ENCODE data around the gene SNCB. TPM values are rescaled to one million over a fixed set of nuclear protein-coding genes. Genes with fewer than 3 reads are reported as not detected.

SNCB gene
- total and polyA plus RNA-seq, 2 of the 13 experiments (the other 11 are each of a cell fraction or from before 2014, with no cell fraction given) = not detected

DNA sequence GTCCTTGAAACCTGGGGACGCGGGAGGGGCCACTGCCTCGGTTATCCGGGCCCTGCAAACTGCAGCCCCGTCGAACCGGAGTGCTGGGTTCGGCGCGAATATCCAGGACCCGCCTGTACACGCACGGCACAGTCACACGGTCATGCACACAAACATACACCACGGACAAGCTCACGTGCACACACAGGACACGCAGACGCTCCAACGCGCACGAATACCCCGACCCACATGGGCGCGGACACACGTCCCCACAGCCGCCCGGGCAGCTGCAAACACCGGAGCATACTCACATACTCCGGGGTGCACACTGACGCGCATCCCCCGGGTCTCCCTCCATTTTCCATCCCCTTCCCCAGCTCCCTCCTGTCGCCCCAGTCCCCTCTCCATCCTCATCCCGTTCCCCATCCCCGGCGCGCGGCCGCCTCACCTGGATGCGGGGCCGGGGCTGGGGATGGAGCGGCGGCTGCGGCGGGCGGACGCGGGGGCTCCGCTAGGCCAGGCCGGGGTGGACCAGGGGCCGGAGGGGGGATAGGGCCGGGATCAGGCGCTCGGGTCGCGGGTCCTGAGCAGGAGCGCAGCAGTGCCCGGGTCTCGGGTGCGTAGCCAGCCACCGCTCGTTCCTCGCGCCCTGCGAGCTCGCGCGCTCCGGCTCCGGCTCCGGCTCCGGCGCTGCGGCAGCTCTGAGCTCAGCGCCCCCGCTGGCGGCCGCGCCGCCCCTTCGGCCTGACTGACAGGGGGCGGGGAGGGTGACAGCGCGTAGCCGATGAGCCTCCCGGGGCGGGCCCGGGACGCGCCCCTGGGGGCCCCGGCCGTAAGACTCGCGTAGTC is at the start of gene SNCB, which contains the start of gene EIF4E1B (continued):
- TF ChIP-seq SKI (IDR thresholded peaks at IDR 0.05; ENCODE audit: partially characterized antibody) (no peak), RBM39 (IDR thresholded peaks at IDR 0.05; ENCODE audit: low read depth, low read length, poor library complexity, severe bottlenecking) (no peak), ZNF205 (CRISPR knock-in tag; IDR thresholded peaks at IDR 0.05) (no peak), SIX4 (CRISPR knock-in tag; IDR thresholded peaks at IDR 0.05) (no peak), ZNF256 (CRISPR knock-in tag; conservative IDR thresholded peaks at IDR 0.05) (no peak), CC2D1A (CRISPR knock-in tag; IDR thresholded peaks at IDR 0.05) (no peak), YEATS4 (CRISPR knock-in tag; IDR thresholded peaks at IDR 0.05; ENCODE audit: borderline replicate concordance) (no peak), MTF2 (CRISPR knock-in tag; IDR thresholded peaks at IDR 0.05; ENCODE audit: borderline replicate concordance) (no peak)
- TF ChIP-seq, protein P1, sequence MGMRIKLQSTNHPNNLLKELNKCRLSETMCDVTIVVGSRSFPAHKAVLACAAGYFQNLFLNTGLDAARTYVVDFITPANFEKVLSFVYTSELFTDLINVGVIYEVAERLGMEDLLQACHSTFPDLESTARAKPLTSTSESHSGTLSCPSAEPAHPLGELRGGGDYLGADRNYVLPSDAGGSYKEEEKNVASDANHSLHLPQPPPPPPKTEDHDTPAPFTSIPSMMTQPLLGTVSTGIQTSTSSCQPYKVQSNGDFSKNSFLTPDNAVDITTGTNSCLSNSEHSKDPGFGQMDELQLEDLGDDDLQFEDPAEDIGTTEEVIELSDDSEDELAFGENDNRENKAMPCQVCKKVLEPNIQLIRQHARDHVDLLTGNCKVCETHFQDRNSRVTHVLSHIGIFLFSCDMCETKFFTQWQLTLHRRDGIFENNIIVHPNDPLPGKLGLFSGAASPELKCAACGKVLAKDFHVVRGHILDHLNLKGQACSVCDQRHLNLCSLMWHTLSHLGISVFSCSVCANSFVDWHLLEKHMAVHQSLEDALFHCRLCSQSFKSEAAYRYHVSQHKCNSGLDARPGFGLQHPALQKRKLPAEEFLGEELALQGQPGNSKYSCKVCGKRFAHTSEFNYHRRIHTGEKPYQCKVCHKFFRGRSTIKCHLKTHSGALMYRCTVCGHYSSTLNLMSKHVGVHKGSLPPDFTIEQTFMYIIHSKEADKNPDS (CRISPR knock-in tag; IDR thresholded peaks at IDR 0.05) = no peak
- TF ChIP-seq, protein P2, sequence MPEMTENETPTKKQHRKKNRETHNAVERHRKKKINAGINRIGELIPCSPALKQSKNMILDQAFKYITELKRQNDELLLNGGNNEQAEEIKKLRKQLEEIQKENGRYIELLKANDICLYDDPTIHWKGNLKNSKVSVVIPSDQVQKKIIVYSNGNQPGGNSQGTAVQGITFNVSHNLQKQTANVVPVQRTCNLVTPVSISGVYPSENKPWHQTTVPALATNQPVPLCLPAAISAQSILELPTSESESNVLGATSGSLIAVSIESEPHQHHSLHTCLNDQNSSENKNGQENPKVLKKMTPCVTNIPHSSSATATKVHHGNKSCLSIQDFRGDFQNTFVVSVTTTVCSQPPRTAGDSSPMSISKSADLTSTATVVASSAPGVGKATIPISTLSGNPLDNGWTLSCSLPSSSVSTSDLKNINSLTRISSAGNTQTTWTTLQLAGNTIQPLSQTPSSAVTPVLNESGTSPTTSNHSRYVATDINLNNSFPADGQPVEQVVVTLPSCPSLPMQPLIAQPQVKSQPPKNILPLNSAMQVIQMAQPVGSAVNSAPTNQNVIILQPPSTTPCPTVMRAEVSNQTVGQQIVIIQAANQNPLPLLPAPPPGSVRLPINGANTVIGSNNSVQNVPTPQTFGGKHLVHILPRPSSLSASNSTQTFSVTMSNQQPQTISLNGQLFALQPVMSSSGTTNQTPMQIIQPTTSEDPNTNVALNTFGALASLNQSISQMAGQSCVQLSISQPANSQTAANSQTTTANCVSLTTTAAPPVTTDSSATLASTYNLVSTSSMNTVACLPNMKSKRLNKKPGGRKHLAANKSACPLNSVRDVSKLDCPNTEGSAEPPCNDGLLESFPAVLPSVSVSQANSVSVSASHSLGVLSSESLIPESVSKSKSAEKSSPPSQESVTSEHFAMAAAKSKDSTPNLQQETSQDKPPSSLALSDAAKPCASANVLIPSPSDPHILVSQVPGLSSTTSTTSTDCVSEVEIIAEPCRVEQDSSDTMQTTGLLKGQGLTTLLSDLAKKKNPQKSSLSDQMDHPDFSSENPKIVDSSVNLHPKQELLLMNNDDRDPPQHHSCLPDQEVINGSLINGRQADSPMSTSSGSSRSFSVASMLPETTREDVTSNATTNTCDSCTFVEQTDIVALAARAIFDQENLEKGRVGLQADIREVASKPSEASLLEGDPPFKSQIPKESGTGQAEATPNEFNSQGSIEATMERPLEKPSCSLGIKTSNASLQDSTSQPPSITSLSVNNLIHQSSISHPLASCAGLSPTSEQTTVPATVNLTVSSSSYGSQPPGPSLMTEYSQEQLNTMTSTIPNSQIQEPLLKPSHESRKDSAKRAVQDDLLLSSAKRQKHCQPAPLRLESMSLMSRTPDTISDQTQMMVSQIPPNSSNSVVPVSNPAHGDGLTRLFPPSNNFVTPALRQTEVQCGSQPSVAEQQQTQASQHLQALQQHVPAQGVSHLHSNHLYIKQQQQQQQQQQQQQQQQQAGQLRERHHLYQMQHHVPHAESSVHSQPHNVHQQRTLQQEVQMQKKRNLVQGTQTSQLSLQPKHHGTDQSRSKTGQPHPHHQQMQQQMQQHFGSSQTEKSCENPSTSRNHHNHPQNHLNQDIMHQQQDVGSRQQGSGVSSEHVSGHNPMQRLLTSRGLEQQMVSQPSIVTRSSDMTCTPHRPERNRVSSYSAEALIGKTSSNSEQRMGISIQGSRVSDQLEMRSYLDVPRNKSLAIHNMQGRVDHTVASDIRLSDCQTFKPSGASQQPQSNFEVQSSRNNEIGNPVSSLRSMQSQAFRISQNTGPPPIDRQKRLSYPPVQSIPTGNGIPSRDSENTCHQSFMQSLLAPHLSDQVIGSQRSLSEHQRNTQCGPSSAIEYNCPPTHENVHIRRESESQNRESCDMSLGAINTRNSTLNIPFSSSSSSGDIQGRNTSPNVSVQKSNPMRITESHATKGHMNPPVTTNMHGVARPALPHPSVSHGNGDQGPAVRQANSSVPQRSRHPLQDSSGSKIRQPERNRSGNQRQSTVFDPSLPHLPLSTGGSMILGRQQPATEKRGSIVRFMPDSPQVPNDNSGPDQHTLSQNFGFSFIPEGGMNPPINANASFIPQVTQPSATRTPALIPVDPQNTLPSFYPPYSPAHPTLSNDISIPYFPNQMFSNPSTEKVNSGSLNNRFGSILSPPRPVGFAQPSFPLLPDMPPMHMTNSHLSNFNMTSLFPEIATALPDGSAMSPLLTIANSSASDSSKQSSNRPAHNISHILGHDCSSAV (CRISPR knock-in tag; IDR thresholded peaks at IDR 0.05; ENCODE audit: borderline replicate concordance) = no peak
- TF ChIP-seq, protein P3, sequence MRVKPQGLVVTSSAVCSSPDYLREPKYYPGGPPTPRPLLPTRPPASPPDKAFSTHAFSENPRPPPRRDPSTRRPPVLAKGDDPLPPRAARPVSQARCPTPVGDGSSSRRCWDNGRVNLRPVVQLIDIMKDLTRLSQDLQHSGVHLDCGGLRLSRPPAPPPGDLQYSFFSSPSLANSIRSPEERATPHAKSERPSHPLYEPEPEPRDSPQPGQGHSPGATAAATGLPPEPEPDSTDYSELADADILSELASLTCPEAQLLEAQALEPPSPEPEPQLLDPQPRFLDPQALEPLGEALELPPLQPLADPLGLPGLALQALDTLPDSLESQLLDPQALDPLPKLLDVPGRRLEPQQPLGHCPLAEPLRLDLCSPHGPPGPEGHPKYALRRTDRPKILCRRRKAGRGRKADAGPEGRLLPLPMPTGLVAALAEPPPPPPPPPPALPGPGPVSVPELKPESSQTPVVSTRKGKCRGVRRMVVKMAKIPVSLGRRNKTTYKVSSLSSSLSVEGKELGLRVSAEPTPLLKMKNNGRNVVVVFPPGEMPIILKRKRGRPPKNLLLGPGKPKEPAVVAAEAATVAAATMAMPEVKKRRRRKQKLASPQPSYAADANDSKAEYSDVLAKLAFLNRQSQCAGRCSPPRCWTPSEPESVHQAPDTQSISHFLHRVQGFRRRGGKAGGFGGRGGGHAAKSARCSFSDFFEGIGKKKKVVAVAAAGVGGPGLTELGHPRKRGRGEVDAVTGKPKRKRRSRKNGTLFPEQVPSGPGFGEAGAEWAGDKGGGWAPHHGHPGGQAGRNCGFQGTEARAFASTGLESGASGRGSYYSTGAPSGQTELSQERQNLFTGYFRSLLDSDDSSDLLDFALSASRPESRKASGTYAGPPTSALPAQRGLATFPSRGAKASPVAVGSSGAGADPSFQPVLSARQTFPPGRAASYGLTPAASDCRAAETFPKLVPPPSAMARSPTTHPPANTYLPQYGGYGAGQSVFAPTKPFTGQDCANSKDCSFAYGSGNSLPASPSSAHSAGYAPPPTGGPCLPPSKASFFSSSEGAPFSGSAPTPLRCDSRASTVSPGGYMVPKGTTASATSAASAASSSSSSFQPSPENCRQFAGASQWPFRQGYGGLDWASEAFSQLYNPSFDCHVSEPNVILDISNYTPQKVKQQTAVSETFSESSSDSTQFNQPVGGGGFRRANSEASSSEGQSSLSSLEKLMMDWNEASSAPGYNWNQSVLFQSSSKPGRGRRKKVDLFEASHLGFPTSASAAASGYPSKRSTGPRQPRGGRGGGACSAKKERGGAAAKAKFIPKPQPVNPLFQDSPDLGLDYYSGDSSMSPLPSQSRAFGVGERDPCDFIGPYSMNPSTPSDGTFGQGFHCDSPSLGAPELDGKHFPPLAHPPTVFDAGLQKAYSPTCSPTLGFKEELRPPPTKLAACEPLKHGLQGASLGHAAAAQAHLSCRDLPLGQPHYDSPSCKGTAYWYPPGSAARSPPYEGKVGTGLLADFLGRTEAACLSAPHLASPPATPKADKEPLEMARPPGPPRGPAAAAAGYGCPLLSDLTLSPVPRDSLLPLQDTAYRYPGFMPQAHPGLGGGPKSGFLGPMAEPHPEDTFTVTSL (CRISPR knock-in tag; IDR thresholded peaks at IDR 0.05; ENCODE audit: borderline replicate concordance) = no peak
